Astrocyte of the hippocampus (primary cell): ENCODE results near the gene PLAGL2.

Experiments used
- DNase-seq: peaks from one replicate; pipeline ENCODE4 v3.0.0; 2011; ENCODE audit warnings: low read depth, low spot score

The PLAGL2 gene

GRCh38 chr20:32231245-32231644 is 23.7 kb upstream of the PLAGL2 start:
- peak; percentile 4 for DNase-seq

GRCh38 chr20:32230707-32231106 is 23.2 kb upstream of the PLAGL2 start:
- DNase-seq: no peak

GRCh38 chr20:32229251-32229747 is 21.8 kb upstream of the PLAGL2 start:
- DNase-seq: no peak

- DNase-seq: no peak
Observed at GRCh38 chr20:32227744-32228688, 20.5 kb upstream of the PLAGL2 start.

- no peak for DNase-seq
Observed at GRCh38 chr20:32227306-32227705, 19.8 kb upstream of the PLAGL2 start.

GRCh38 chr20:32226391-32226790 is 18.8 kb upstream of the PLAGL2 start:
- DNase-seq: no peak

GRCh38 chr20:32224463-32224862 is 16.9 kb upstream of the PLAGL2 start:
- DNase-seq: no peak

GRCh38 chr20:32218156-32218900 is 10.8 kb upstream of the PLAGL2 start:
- DNase-seq: peak; percentile 71

- DNase-seq: no peak
Observed at GRCh38 chr20:32216179-32217142, 8.9 kb upstream of the PLAGL2 start.

- DNase-seq: no peak
Observed at GRCh38 chr20:32215729-32216128, 8.2 kb upstream of the PLAGL2 start.

- DNase-seq: no peak
Observed at GRCh38 chr20:32215147-32215546, 7.6 kb upstream of the PLAGL2 start.

GRCh38 chr20:32213870-32214269 is 6.3 kb upstream of the PLAGL2 start:
- DNase-seq: no peak

- no peak for DNase-seq
Observed at GRCh38 chr20:32209850-32210605, 2.5 kb upstream of the PLAGL2 start.

GRCh38 chr20:32208499-32209154 is 1.1 kb upstream of the PLAGL2 start:
- no peak for DNase-seq

GRCh38 chr20:32206760-32207625 is 550 bp downstream of the PLAGL2 start:
- peak; percentile 18 for DNase-seq

GRCh38 chr20:32205843-32206759 is 1.4 kb downstream of the PLAGL2 start:
- DNase-seq: no peak

- DNase-seq: no peak
Observed at GRCh38 chr20:32205110-32205842, 2.3 kb downstream of the PLAGL2 start.
